HG03280 (cell line): ENCODE measurements around the gene LRRFIP2.
"Not testable (repeated sequence)": the region's sequence is repeated elsewhere in the genome, so short reads cannot be mapped to it uniquely, and the experiment has no call there.

Source experiments
- ATAC-seq: cut with Tn5 transposase; IDR thresholded peaks from one replicate; pipeline ENCODE4 v1.9.1; 2021; ENCODE audit warnings: mild to moderate bottlenecking, moderate library complexity; ENCODE audit not compliant: unreplicated experiment

Gene LRRFIP2

GRCh38 chr3:37145611-37146010 is 28.8 kb downstream of the LRRFIP2 start:
- ATAC-seq, result no peak

GRCh38 chr3:37144806-37145205 is 29.6 kb downstream of the LRRFIP2 start:
- ATAC-seq, result no peak

- no peak for ATAC-seq
Observed at GRCh38 chr3:37143821-37144220, 30.6 kb downstream of the LRRFIP2 start.

GRCh38 chr3:37141676-37142075 is 32.7 kb downstream of the LRRFIP2 start:
- ATAC-seq, result no peak

GRCh38 chr3:37140899-37141541 is 33.4 kb downstream of the LRRFIP2 start:
- ATAC-seq, result no peak

GRCh38 chr3:37139567-37140052 is 34.8 kb downstream of the LRRFIP2 start:
- ATAC-seq, result no peak

- ATAC-seq, result no peak
Observed at GRCh38 chr3:37138816-37139215, 35.6 kb downstream of the LRRFIP2 start.

- ATAC-seq, result no peak
Observed at GRCh38 chr3:37137516-37137915, 36.9 kb downstream of the LRRFIP2 start.

- no peak for ATAC-seq
Observed at GRCh38 chr3:37136067-37136466, 38.3 kb downstream of the LRRFIP2 start.

- ATAC-seq, result no peak
Observed at GRCh38 chr3:37135561-37135960, 38.8 kb downstream of the LRRFIP2 start.

- ATAC-seq, result no peak
Observed at GRCh38 chr3:37132334-37132733, 42.0 kb downstream of the LRRFIP2 start.

GRCh38 chr3:37131860-37132144 is 42.6 kb downstream of the LRRFIP2 start:
- no peak for ATAC-seq

GRCh38 chr3:37130984-37131859 is 43.2 kb downstream of the LRRFIP2 start:
- no peak for ATAC-seq

GRCh38 chr3:37130448-37130847 is 43.9 kb downstream of the LRRFIP2 start:
- ATAC-seq, result no peak

- no peak for ATAC-seq
Observed at GRCh38 chr3:37129871-37130270, 44.5 kb downstream of the LRRFIP2 start.

- no peak for ATAC-seq
Observed at GRCh38 chr3:37127340-37127739, 47.0 kb downstream of the LRRFIP2 start.

- no peak for ATAC-seq
Observed at GRCh38 chr3:37126856-37127255, 47.5 kb downstream of the LRRFIP2 start.

GRCh38 chr3:37125195-37126073 is 48.9 kb downstream of the LRRFIP2 start:
- no peak for ATAC-seq

- no peak for ATAC-seq
Observed at GRCh38 chr3:37124435-37124834, 49.9 kb downstream of the LRRFIP2 start.

- no peak for ATAC-seq
Observed at GRCh38 chr3:37123292-37123691, 51.1 kb downstream of the LRRFIP2 start.

GRCh38 chr3:37122069-37122468 is 52.3 kb downstream of the LRRFIP2 start:
- ATAC-seq, result not testable (repeated sequence)
